ENCODE measurements around the gene SF3B6. TPM values are rescaled to one million over a fixed set of nuclear protein-coding genes. Genes with fewer than 3 reads are reported as not detected.

The SF3B6 gene
- total and polyA plus RNA-seq, 2 of the 4 experiments (the other 2 are of a cell fraction): 143 to 191 TPM

- H3K56ac ChIP-seq (ENCODE audit: extremely low read depth, insufficient read depth, low read length): no peak within 1 kb of the TSS
- peaks cover 8 to 16% of the 10 kb centered on the region in 2 experiments; a peak in 3 of 4 replicates for H3K79me1 ChIP-seq (ENCODE audit: low read depth in 1 of 2, low read length in 2 of 2)
- H2AK5ac ChIP-seq (ENCODE audit: low read depth, low read length): peak within 1 kb of the TSS; percentile 69
- peak within 1 kb of the TSS; percentile 53 for H3K9ac ChIP-seq (ENCODE audit: low read depth, low read length)
- no peak within 1 kb of the TSS for H2BK5ac ChIP-seq (ENCODE audit: low read depth, low read length, poor library complexity, severe bottlenecking)
- POLR2A ChIA-PET (ENCODE audit: unreplicated experiment): no interaction called here
- BruUV-seq (replicated peaks): no TSS peak
- H3K4me2 ChIP-seq (ENCODE audit: low read depth, low read length): peak within 1 kb of the TSS; percentile 99
- no peak within 1 kb of the TSS; the same call in 1 of the 2 replicates for H3K27ac ChIP-seq (ENCODE audit: insufficient read depth, low read length)
- 0% methylated on average over 2 of the region's 52 CpGs; no CpG with 5 or more reads in 1 of the 2 experiments for WGBS, 2 experiments (ENCODE audit: extremely low coverage in 2 of 2, insufficient read length in 1 of 2)
- intact Hi-C loops (cut with micrococcal nuclease): loop anchor here (10.0 kb wide), 1 partner anchor 105 kb away; the partner anchor contains the start of gene UBXN2A
- H2AFZ ChIP-seq (replicated peaks; ENCODE audit: low read length, poor library complexity): peak within 1 kb of the TSS; percentile 95
- dilution Hi-C loops (cut with HindIII; ENCODE audit: low sequenced_read_pairs, unreplicated experiment): no loop called here
- H3K4ac ChIP-seq (ENCODE audit: low read depth, low read length): peak within 1 kb of the TSS; percentile 56
- peaks cover 8% of the 10 kb centered on the region for H3K9me1 ChIP-seq (ENCODE audit: insufficient read depth, low read length)
- no peaks in the 10 kb centered on the region for H3K36me3 ChIP-seq (ENCODE audit: control insufficient read depth, insufficient read depth, low read length)
- H3K18ac ChIP-seq (ENCODE audit: low read depth, low read length): peak within 1 kb of the TSS; percentile 54; the same call in 1 of the 2 replicates
- no peak within 1 kb of the TSS for H2BK120ac ChIP-seq (ENCODE audit: low read depth, low read length)
- 0 out of 2 replicates have a peak within 1 kb of the TSS, but pooled peaks have one; percentile 34 for H4K91ac ChIP-seq (ENCODE audit: insufficient read depth, low read depth, low read length)
- in situ Hi-C loops (cut with MboI; ENCODE audit: low sequenced_read_pairs): no loop called here
- H2BK15ac ChIP-seq (ENCODE audit: low read depth, low read length): no peak within 1 kb of the TSS
- peak within 1 kb of the TSS; percentile 77 for H3K23ac ChIP-seq (ENCODE audit: low read depth, low read length)
- peak within 1 kb of the TSS; percentile 62; the same call in 1 of the 2 replicates for H3K14ac ChIP-seq (replicated peaks; ENCODE audit: low read depth, low read length)
- no peak within 1 kb of the TSS for H2BK20ac ChIP-seq (ENCODE audit: low read depth, low read length)
- no peaks in the 10 kb centered on the region for H3K27me3 ChIP-seq (ENCODE audit: control insufficient read depth, insufficient read depth, low read length)
- peak within 1 kb of the TSS; percentile 74 for H2AK9ac ChIP-seq (replicated peaks; ENCODE audit: low read depth, low read length, poor library complexity)
- ATAC-seq (ENCODE audit: low read depth) (peak; percentile 48), DNase-seq (peak; percentile 45)
- CTCF ChIA-PET: interaction anchor here (0.6 kb wide), 1 partner anchor 70 kb away, joined by 3 read pairs; no protein-coding TSS in a partner anchor
- peak within 1 kb of the TSS; percentile 57; the same call in 1 of the 2 replicates for H4K5ac ChIP-seq (ENCODE audit: low read depth, low read length)
- peak within 1 kb of the TSS; percentile 84 for H3K4me3 ChIP-seq (ENCODE audit: insufficient read depth, low read depth, low read length)
- no peaks in the 10 kb centered on the region for H4K20me1 ChIP-seq (ENCODE audit: insufficient read depth, low read length)
- no peaks in the 10 kb centered on the region for H3K9me3 ChIP-seq (ENCODE audit: control insufficient read depth, insufficient read depth, low read length)
- peak within 1 kb of the TSS; percentile 72 to 92; a peak in 3 of 4 replicates for H4K8ac ChIP-seq (ENCODE audit: low read depth in 2 of 2, low read length in 2 of 2)
- no peak for TF ChIP-seq SMC3 (IDR thresholded peaks at IDR 0.05; ENCODE audit: low read depth, low read length)
- 0 out of 2 replicates have a peak, but pooled peaks have one; percentile 31 for TF ChIP-seq MAZ (IDR thresholded peaks at IDR 0.05; ENCODE audit: borderline replicate concordance, low read depth, low read length)
- TF ChIP-seq MAFK (IDR thresholded peaks at IDR 0.05; ENCODE audit: low read depth, low read length): no peak
- no peak for TF ChIP-seq USF2 (IDR thresholded peaks at IDR 0.05; ENCODE audit: low read depth, low read length)
- no peak for TF ChIP-seq FOS (IDR thresholded peaks at IDR 0.05; ENCODE audit: low read depth, low read length)
- no peaks in the 10 kb centered on the region for H3K4me1 ChIP-seq (ENCODE audit: control insufficient read depth, insufficient read depth, low read length)
Observed at GRCh38 chr2:24049485-24050021, 26.6 kb downstream of the SF3B6 start, which contains the start of gene FKBP1B. Gene FKBP1B, plus strand, starts transcription at chr2:24049741. Its CDS starts 109 bp downstream, at chr2:24049850.
